Lower lobe of right lung (tissue), 2 donors: Measurements from ENCODE around the gene CFAP77. TPM values are rescaled to one million over a fixed set of nuclear protein-coding genes. Genes with fewer than 3 reads are reported as not detected.

Experiments used
- ATAC-seq, 2 donors: fragments of 200-7000 bp; cut with Tn5 transposase; one replicate each; pipeline ENCODE4 v1.9.1; 2020 to 2022; ENCODE audit warnings: mild to moderate bottlenecking in 2 of 2, moderate library complexity in 2 of 2
- DNase-seq: peaks from one replicate; pipeline ENCODE4 v3.0.0-alpha.2; 2020
- H3K27ac ChIP-seq: fragments of 200-600 bp; one replicate; pipeline ENCODE4 v1.8.0; 2022
- H3K27me3 ChIP-seq: fragments of 200-600 bp; one replicate; pipeline ENCODE4 v1.8.0; 2022; ENCODE audit warnings: low read depth
- H3K36me3 ChIP-seq: fragments of 200-600 bp; one replicate; pipeline ENCODE4 v1.8.0; 2022; ENCODE audit warnings: mild to moderate bottlenecking
- H3K4me1 ChIP-seq: fragments of 200-600 bp; one replicate; pipeline ENCODE4 v1.8.0; 2022
- H3K4me3 ChIP-seq: fragments of 200-600 bp; one replicate; pipeline ENCODE4 v1.8.0; 2022; ENCODE audit warnings: mild to moderate bottlenecking
- H3K9me3 ChIP-seq: fragments of 200-600 bp; one replicate; pipeline ENCODE4 v1.8.0; 2022
- CTCF ChIP-seq: fragments of 200-600 bp; IDR thresholded peaks from one replicate; pipeline ENCODE4 v1.8.0; 2022; ENCODE audit warnings: antibody characterized with exemption, mild to moderate bottlenecking
- intact Hi-C: fragments of 100-400 bp; cut with DNase I; formaldehyde crosslinking; loops from one replicate; pipeline ENCODE4 v1.11.0; 2022
- total RNA-seq: library from RNA; stranded (reverse); fragmentation: NEBNext Ultra II Directional; extraction: Animal tissue kit (Norgen Biotek cat#: 25700); gene quantifications from one replicate; pipeline ENCODE4 v1.2.1, GENCODE V29; 2021
- donor health status: DM: no; HTN: yes; CAD: no; lungs with severe emphysema.

CFAP77 gene
- total RNA-seq, 1 donor from 2014 or later: 3.7 TPM

DNA sequence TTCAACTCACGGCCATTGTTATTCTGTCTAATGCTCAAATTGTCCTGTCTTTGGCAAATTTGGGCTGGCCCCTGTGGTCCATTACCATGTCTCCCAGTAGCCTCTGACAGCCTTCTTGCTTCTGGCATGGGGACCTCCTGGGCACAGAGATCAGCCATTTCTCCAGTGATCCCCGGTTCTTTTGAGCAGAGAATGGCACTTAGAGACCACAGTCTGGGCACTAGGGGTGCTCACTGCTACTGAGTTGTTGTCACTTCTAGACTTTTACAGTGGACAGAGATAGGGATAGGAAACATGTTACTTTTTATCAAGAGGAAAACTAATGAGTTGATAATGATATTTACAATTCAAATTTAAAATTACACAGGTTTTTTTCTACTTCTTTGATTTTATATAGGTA is 124.8 kb downstream of the CFAP77 start:
- Histone ChIP-seq H3K4me3 (no peak overlapping the region), H3K27ac (no peak overlapping the region), H3K4me1 (no peaks in the 10 kb centered on the region), H3K36me3 (no peaks in the 10 kb centered on the region), H3K27me3 (peaks cover 18% of the 10 kb centered on the region), H3K9me3 (peaks cover 9% of the 10 kb centered on the region)
- TF ChIP-seq CTCF: no peak
- intact Hi-C loops: no loop called here
- no peak for DNase-seq
- ATAC-seq: no peak

GRCh38 chr9:132536124-132536523 is 126.1 kb downstream of the CFAP77 start:
- ATAC-seq: no peak
- H3K36me3 ChIP-seq: no peaks in the 10 kb centered on the region
- TF ChIP-seq CTCF: no peak
- no peak overlapping the region for H3K4me3 ChIP-seq
- no peaks in the 10 kb centered on the region for H3K4me1 ChIP-seq
- intact Hi-C loops: no loop called here
- H3K27me3 ChIP-seq: peaks cover 15% of the 10 kb centered on the region
- no peak overlapping the region for H3K27ac ChIP-seq
- H3K9me3 ChIP-seq: peaks cover 9% of the 10 kb centered on the region
- no peak for DNase-seq

DNA sequence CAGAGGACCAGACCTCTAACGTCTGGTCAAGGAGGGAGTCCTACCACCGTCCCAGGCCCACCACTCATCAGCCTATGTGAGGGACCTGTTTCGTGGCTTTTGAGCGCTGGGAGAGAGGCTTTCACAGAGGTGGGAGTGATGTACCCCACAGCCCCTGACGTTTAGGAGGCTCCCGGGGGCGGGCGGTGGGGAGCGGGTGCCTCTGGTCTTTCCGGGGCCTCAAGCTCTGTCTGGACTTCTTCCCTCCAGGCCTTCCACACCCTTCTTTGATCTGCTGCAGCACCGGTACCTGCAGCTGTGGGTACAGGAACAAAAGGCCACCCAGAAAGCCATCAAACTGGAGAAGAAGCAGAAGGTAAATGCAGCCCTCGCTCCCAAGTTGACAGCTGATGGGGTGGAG is 127.3 kb downstream of the CFAP77 start:
- Histone ChIP-seq H3K27me3 (peaks cover 3% of the 10 kb centered on the region), H3K27ac (no peak overlapping the region), H3K36me3 (no peaks in the 10 kb centered on the region), H3K4me3 (no peak overlapping the region), H3K4me1 (no peaks in the 10 kb centered on the region), H3K9me3 (peaks cover 9% of the 10 kb centered on the region)
- intact Hi-C loops: no loop called here
- ATAC-seq (no peak), DNase-seq (no peak)
- no peak for TF ChIP-seq CTCF

GRCh38 chr9:132538071-132538470 is 128.1 kb downstream of the CFAP77 start:
- no peak overlapping the region for H3K27ac ChIP-seq
- no peak for DNase-seq
- no peaks in the 10 kb centered on the region for H3K4me1 ChIP-seq
- no peak for ATAC-seq
- H3K36me3 ChIP-seq: no peaks in the 10 kb centered on the region
- peaks cover 9% of the 10 kb centered on the region for H3K9me3 ChIP-seq
- TF ChIP-seq CTCF: no peak
- H3K4me3 ChIP-seq: no peak overlapping the region
- H3K27me3 ChIP-seq: no peaks in the 10 kb centered on the region
- intact Hi-C loops: no loop called here

DNA sequence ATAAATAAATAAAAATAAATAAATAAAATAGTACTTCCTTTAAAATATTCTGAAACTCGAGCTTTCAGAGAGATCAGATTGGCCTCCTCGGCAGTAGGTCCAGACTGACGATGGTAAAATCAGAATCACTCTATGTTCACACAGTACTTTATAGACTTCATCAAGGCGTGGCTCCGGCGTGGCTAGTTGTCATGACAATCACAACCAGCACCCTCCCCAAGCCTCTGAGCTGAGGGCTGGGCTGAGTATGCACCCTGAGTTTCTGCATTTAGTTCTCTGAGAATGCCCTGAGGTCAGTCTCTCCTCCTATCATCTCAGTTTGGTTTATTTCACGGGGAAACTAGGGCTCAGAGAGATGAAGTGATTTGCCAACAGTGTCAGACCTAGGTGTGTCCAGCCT is 129.1 kb downstream of the CFAP77 start:
- H3K27ac ChIP-seq: no peak overlapping the region
- intact Hi-C loops: no loop called here
- no peaks in the 10 kb centered on the region for H3K36me3 ChIP-seq
- H3K4me1 ChIP-seq: no peaks in the 10 kb centered on the region
- H3K4me3 ChIP-seq: no peak overlapping the region
- DNase-seq: no peak
- H3K9me3 ChIP-seq: peaks cover 9% of the 10 kb centered on the region
- TF ChIP-seq CTCF: no peak
- H3K27me3 ChIP-seq: no peaks in the 10 kb centered on the region
- ATAC-seq: no peak

DNA sequence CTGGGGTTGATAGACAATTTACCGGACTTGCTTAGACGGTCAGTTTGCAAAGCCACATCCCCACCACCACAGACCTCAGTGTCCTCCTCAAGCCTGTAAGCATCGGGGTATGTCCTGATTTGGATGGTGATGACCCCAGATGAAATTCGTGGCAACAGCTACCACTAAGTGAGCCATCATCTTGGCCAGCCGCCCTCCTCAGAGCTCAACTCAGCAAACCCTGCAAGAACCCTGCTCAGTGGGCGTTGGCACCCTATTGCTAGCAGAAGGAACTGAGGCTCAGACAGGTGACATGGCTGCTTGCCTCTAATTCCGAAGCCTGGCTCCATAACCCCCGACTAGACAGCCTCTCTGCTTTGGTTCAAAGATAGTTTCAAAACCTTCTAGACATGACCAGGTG is 131.0 kb downstream of the CFAP77 start:
- Histone ChIP-seq H3K4me3 (no peak overlapping the region), H3K36me3 (no peaks in the 10 kb centered on the region), H3K4me1 (no peaks in the 10 kb centered on the region), H3K27ac (no peak overlapping the region), H3K9me3 (no peaks in the 10 kb centered on the region), H3K27me3 (peaks cover 1% of the 10 kb centered on the region)
- no peak for ATAC-seq
- no peak for DNase-seq
- intact Hi-C loops: no loop called here
- TF ChIP-seq CTCF: no peak
